ENCODE results near the gene TCIRG1.

DNA sequence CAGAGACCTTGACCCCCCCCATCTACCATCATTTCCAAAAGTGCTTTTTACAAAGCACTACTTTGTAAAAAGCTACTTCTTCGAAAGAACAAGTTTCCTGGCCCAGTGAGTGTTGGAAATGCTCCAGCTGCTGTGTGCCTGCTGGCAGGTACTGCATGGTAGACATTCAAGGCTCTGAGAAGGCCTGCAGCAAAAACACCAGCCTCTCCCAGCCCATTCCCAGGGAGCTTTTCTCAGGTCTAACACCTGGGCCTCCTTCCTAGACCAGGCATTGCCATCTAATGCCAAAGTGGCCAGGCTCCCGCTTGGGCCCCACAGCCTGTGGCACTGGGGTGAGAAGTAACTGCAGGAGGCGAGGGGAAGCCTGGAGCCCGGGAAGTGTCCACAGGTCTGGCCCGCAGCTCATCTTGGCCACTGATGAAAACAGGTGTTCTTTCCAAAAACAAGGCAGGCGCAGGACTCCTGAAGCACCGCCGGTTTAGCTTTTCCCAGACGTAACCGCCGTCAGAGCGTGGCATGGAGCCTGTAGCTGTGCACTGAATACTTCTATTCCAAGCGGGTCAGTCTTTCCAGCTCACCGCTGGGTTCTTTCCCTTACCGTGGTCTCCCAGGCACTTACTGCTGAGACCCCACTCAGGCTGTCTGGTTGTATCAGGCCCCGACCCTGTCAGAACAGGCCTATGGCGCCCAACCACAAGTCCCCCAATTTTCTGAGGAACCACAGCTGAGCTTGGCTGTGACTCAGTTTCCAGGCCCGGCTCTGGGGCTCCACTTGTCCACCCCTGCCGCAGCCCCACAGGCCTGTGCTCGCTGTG lies 1.2 kb upstream of the TCIRG1 start:
- TF ChIP-seq, protein P1, sequence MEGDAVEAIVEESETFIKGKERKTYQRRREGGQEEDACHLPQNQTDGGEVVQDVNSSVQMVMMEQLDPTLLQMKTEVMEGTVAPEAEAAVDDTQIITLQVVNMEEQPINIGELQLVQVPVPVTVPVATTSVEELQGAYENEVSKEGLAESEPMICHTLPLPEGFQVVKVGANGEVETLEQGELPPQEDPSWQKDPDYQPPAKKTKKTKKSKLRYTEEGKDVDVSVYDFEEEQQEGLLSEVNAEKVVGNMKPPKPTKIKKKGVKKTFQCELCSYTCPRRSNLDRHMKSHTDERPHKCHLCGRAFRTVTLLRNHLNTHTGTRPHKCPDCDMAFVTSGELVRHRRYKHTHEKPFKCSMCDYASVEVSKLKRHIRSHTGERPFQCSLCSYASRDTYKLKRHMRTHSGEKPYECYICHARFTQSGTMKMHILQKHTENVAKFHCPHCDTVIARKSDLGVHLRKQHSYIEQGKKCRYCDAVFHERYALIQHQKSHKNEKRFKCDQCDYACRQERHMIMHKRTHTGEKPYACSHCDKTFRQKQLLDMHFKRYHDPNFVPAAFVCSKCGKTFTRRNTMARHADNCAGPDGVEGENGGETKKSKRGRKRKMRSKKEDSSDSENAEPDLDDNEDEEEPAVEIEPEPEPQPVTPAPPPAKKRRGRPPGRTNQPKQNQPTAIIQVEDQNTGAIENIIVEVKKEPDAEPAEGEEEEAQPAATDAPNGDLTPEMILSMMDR (IDR thresholded peaks at IDR 0.05) = no peak
- no peak for TF ChIP-seq POLR2A (IDR thresholded peaks at IDR 0.05)
